Panc1 (cell line): ENCODE measurements around the gene MRAS. TPM values are rescaled to one million over a fixed set of nuclear protein-coding genes. Genes with fewer than 3 reads are reported as not detected.

Experiments
- ATAC-seq: fragments of 200-7000 bp; cut with Tn5 transposase; 2 replicates; pipeline ENCODE4 v1.9.1; 2020; ENCODE audit warnings: mild to moderate bottlenecking, moderate library complexity
- BruUV-seq: library from RNA; stranded (reverse); fragments of 400-500 nt; replicated peaks from 2 replicates; lab custom pipeline; 2021; lab: Mats Ljungman, UMichigan
- CTCF ChIA-PET: fragments of 300-600 bp; sonication (Branson Sonifier 250); formaldehyde crosslinking; loops from one replicate; lab custom pipeline; 2022; ENCODE audit warnings: antibody characterized with exemption; lab: Charles Lee
- POLR2A ChIA-PET: fragments of 300-600 bp; sonication (Branson Sonifier 250); formaldehyde crosslinking; loops from one replicate; lab custom pipeline; 2022; ENCODE audit warnings: antibody characterized with exemption; lab: Charles Lee
- DNase-seq: peaks from one replicate; pipeline ENCODE4 v3.0.0-alpha.2; 2010; ENCODE audit warnings: low read depth, low spot score
- H3K27ac ChIP-seq: 2 replicates; pipeline ENCODE4 v1.5.1; 2011; ENCODE audit warnings: mild to moderate bottlenecking, low read length, inconsistent platforms
- H3K27me3 ChIP-seq: fragments of 200-500 bp; sonication (Bioruptor generic); 2 replicates; pipeline ENCODE4 v1.6.0; 2014; ENCODE audit warnings: low read length, inconsistent platforms; ENCODE audit not compliant: control insufficient read depth, insufficient read depth
- H3K36me3 ChIP-seq: fragments of 200-500 bp; sonication (Bioruptor generic); 2 replicates; pipeline ENCODE4 v1.5.1; 2014; ENCODE audit warnings: inconsistent platforms, mild to moderate bottlenecking, low read length, moderate library complexity; ENCODE audit not compliant: control insufficient read depth, insufficient read depth
- H3K4me1 ChIP-seq: 2 replicates; pipeline ENCODE4 v1.5.1; 2011; ENCODE audit warnings: inconsistent platforms, mild to moderate bottlenecking, low read length, moderate library complexity; ENCODE audit not compliant: control insufficient read depth, insufficient read depth
- H3K4me3 ChIP-seq, 2 experiments: 2 replicates each; pipeline ENCODE4 v1.5.1; 2011 to 2012; ENCODE audit warnings: low read depth in 2 of 2, low read length in 2 of 2, mild to moderate bottlenecking in 2 of 2, inconsistent platforms in 1 of 2, moderate library complexity in 1 of 2
- H3K9me3 ChIP-seq: fragments of 200-500 bp; sonication (Bioruptor generic); 2 replicates; pipeline ENCODE4 v1.5.1; 2014; ENCODE audit warnings: low read depth, mild to moderate bottlenecking, inconsistent platforms, low read length, moderate library complexity; ENCODE audit not compliant: control insufficient read depth, insufficient read depth
- POLR2AphosphoS5 ChIP-seq: IDR thresholded peaks from 2 replicates; pipeline ENCODE4 v1.6.1; 2012; ENCODE audit warnings: mild to moderate bottlenecking, low read depth, low read length, moderate library complexity
- SIN3A ChIP-seq: IDR thresholded peaks from 2 replicates; pipeline ENCODE4 v1.6.1; 2012; ENCODE audit warnings: low read depth, mild to moderate bottlenecking, low read length, moderate library complexity, borderline replicate concordance; ENCODE audit not compliant: insufficient read depth
- TCF7L2 ChIP-seq: IDR thresholded peaks from 2 replicates; pipeline ENCODE4 v1.6.1; 2011; ENCODE audit warnings: mild to moderate bottlenecking, low read depth, low read length, inconsistent platforms
- in situ Hi-C: cut with HindIII; loops from 2 replicates; pipeline ENCODE4 v1.10.0; 2016; ENCODE audit warnings: low sequenced_read_pairs, low pct_unique_long_range_greater_than_20kb
- intact Hi-C: fragments of 100-400 bp; cut with micrococcal nuclease; formaldehyde crosslinking; loops from one replicate; pipeline ENCODE4 v1.10.0; 2022; ENCODE audit not compliant: unreplicated experiment
- total RNA-seq: library from RNA; stranded (reverse); gene quantifications from one replicate; pipeline ENCODE4 v1.2.1, GENCODE V29; 2021; ENCODE audit not compliant: unreplicated experiment
- TF ChIP-seq, protein P1 (sequence below): fragments of 450-650 bp; IDR thresholded peaks from 2 replicates; pipeline ENCODE4 v1.5.1; 2017; ENCODE audit warnings: mild to moderate bottlenecking
- TF ChIP-seq, protein P2 (sequence below), 2 experiments: IDR thresholded peaks; 2 replicates each; pipeline ENCODE4 v1.6.1; 2011 to 2012; ENCODE audit warnings: low read depth in 2 of 2, control low read depth in 1 of 2, low read length in 1 of 2, mild to moderate bottlenecking in 1 of 2, moderate library complexity in 1 of 2; ENCODE audit not compliant: insufficient read depth in 1 of 2

Gene MRAS
- total RNA-seq, 1 experiment from 2014 or later: 14.2 TPM

- ChIA-PET CTCF (no interaction called here), POLR2A (no interaction called here)
- Histone ChIP-seq H3K4me1 (no peaks in the 10 kb centered on the region), H3K9me3 (no peaks in the 10 kb centered on the region), H3K27me3 (no peaks in the 10 kb centered on the region), H3K27ac (no peak overlapping the region), H3K4me3 (no peak overlapping the region), H3K36me3 (no peaks in the 10 kb centered on the region)
- ATAC-seq: peak; percentile 47; the same call in 1 of the 2 replicates
- no TSS peak for BruUV-seq
- intact Hi-C loops: no loop called here
- TF ChIP-seq, protein P1, sequence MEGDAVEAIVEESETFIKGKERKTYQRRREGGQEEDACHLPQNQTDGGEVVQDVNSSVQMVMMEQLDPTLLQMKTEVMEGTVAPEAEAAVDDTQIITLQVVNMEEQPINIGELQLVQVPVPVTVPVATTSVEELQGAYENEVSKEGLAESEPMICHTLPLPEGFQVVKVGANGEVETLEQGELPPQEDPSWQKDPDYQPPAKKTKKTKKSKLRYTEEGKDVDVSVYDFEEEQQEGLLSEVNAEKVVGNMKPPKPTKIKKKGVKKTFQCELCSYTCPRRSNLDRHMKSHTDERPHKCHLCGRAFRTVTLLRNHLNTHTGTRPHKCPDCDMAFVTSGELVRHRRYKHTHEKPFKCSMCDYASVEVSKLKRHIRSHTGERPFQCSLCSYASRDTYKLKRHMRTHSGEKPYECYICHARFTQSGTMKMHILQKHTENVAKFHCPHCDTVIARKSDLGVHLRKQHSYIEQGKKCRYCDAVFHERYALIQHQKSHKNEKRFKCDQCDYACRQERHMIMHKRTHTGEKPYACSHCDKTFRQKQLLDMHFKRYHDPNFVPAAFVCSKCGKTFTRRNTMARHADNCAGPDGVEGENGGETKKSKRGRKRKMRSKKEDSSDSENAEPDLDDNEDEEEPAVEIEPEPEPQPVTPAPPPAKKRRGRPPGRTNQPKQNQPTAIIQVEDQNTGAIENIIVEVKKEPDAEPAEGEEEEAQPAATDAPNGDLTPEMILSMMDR: no peak
- TF ChIP-seq TCF7L2 (no peak), POLR2AphosphoS5 (no peak)
- no peak for DNase-seq
- in situ Hi-C loops: no loop called here
Measured at GRCh38 chr3:138377804-138378203, 29.4 kb downstream of the MRAS start.

GRCh38 chr3:138378331-138378730 lies 30.0 kb downstream of the MRAS start:
- Histone ChIP-seq H3K4me1 (no peaks in the 10 kb centered on the region), H3K27me3 (no peaks in the 10 kb centered on the region), H3K9me3 (no peaks in the 10 kb centered on the region), H3K36me3 (no peaks in the 10 kb centered on the region), H3K27ac (no peak overlapping the region), H3K4me3 (no peak overlapping the region)
- CTCF ChIA-PET: no interaction called here
- in situ Hi-C loops (no loop called here), intact Hi-C loops (no loop called here)
- BruUV-seq: no TSS peak
- POLR2A ChIA-PET: no interaction called here
- no peak for DNase-seq
- no peak for TF ChIP-seq TCF7L2
- TF ChIP-seq, protein P1: no peak
- TF ChIP-seq, protein P2, sequence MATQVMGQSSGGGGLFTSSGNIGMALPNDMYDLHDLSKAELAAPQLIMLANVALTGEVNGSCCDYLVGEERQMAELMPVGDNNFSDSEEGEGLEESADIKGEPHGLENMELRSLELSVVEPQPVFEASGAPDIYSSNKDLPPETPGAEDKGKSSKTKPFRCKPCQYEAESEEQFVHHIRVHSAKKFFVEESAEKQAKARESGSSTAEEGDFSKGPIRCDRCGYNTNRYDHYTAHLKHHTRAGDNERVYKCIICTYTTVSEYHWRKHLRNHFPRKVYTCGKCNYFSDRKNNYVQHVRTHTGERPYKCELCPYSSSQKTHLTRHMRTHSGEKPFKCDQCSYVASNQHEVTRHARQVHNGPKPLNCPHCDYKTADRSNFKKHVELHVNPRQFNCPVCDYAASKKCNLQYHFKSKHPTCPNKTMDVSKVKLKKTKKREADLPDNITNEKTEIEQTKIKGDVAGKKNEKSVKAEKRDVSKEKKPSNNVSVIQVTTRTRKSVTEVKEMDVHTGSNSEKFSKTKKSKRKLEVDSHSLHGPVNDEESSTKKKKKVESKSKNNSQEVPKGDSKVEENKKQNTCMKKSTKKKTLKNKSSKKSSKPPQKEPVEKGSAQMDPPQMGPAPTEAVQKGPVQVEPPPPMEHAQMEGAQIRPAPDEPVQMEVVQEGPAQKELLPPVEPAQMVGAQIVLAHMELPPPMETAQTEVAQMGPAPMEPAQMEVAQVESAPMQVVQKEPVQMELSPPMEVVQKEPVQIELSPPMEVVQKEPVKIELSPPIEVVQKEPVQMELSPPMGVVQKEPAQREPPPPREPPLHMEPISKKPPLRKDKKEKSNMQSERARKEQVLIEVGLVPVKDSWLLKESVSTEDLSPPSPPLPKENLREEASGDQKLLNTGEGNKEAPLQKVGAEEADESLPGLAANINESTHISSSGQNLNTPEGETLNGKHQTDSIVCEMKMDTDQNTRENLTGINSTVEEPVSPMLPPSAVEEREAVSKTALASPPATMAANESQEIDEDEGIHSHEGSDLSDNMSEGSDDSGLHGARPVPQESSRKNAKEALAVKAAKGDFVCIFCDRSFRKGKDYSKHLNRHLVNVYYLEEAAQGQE (IDR thresholded peaks at IDR 0.05; ENCODE audit: insufficient read depth in 1 of 2, low read depth in 2 of 2, low read length in 1 of 2): no peak
- TF ChIP-seq SIN3A: no peak
- no peak for TF ChIP-seq POLR2AphosphoS5
- ATAC-seq: no peak

GRCh38 chr3:138378990-138379389 lies 30.6 kb downstream of the MRAS start:
- H3K36me3 ChIP-seq: no peaks in the 10 kb centered on the region
- H3K27me3 ChIP-seq: no peaks in the 10 kb centered on the region
- POLR2A ChIA-PET: interaction anchor here (0.7 kb wide), 1 partner anchor 448 kb away, joined by 15 read pairs; no protein-coding TSS in a partner anchor
- TF ChIP-seq SIN3A (no peak), POLR2AphosphoS5 (no peak)
- TF ChIP-seq, protein P1: no peak
- TF ChIP-seq, protein P2 (IDR thresholded peaks at IDR 0.05; ENCODE audit: insufficient read depth in 1 of 2, low read depth in 2 of 2, low read length in 1 of 2): no peak
- CTCF ChIA-PET: no interaction called here
- H3K27ac ChIP-seq: no peak overlapping the region
- no peaks in the 10 kb centered on the region for H3K4me1 ChIP-seq
- DNase-seq (no peak), ATAC-seq (no peak)
- BruUV-seq: no TSS peak
- H3K9me3 ChIP-seq: no peaks in the 10 kb centered on the region
- intact Hi-C loops: no loop called here
- no peak overlapping the region for H3K4me3 ChIP-seq
- in situ Hi-C loops: no loop called here
